ENCODE data around the gene LONRF2. TPM values are rescaled to one million over a fixed set of nuclear protein-coding genes. Genes with fewer than 3 reads are reported as not detected.

The LONRF2 gene
- polyA plus RNA-seq, 1 donor (not counting 4 experiments of a cell fraction or from before 2014, with no cell fraction given): not detected

DNA sequence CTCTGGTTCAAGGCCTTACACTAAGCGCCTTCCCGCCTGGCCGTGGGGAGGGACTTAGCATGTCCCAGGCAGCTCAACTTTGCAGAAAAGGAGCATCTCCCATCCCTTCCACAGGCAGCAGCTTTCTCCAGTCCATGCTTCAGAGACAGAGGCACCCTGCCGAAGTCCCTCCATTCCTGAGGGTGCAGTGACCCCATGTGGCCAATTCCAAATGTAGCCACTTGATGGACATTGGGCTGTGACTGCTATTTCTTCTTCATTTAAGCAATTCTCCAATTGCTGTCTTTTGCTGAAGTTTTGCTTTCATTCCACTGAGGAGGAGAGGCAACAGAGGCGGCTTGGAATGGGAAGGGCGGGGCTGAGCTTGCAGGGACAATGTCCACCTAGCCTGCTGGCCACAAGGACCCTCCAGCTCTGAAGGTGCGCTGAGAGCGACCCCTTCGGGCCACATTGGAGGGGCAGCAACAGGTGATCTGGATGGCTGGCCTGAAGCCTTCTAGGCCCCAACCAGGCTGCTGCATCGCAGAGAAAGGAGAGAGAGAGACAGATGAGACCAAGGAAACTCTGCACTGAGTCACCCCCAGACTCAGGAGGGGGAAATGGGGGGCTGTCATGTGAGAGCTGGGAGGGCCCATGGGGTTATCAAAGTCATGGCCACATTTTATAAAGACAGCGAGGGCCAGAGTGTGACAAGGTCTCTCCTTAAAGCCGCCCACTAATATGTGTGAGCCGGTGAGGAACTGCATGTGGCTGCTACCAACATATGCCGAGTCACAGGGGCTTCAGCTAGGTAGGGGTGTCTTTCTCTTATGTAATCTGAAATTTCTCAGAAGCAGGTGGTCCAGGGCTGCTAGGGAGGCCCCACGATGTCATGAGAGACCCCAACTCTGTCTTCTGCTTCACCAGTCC is 61.3 kb downstream of the LONRF2 start:
- dilution Hi-C loops (cut with MboI; ENCODE audit: extremely low pct_ligation_motif_present, low sequenced_read_pairs): no loop called here
- Histone ChIP-seq H3K79me2 (ENCODE audit: control insufficient read depth, insufficient read depth, low read length) (no peaks in the 10 kb centered on the region), H3K27ac (ENCODE audit: control insufficient read depth, insufficient read depth, low read length) (no peak overlapping the region), H2AFZ (ENCODE audit: control insufficient read depth, low read length) (no peak overlapping the region), H3K27me3 (ENCODE audit: control insufficient read depth, extremely low read depth, insufficient read depth, low read length) (no peaks in the 10 kb centered on the region), H3K4me2 (ENCODE audit: control insufficient read depth, extremely low read depth, insufficient read depth, low read depth, low read length) (no peak overlapping the region), H3K9me1 (ENCODE audit: control insufficient read depth, extremely low read depth, insufficient read depth, low read length) (no peaks in the 10 kb centered on the region), H3K9me3 (ENCODE audit: control insufficient read depth, low read depth, low read length) (no peaks in the 10 kb centered on the region), H4K20me1 (ENCODE audit: control insufficient read depth, extremely low read depth, insufficient read depth, low read length) (no peaks in the 10 kb centered on the region), H3K36me3 (ENCODE audit: control insufficient read depth in 2 of 2, extremely low read depth in 1 of 2, insufficient read depth in 2 of 2, low read length in 2 of 2) (no peaks in the 10 kb centered on the region), H3K4me1 (ENCODE audit: control insufficient read depth, extremely low read depth, insufficient read depth, low read length) (no peaks in the 10 kb centered on the region), H3K9ac (ENCODE audit: control insufficient read depth, extremely low read depth, insufficient read depth, low read length) (no peak overlapping the region), H3K4me3 (ENCODE audit: control insufficient read depth in 2 of 3, extremely low read depth in 1 of 3, insufficient read depth in 2 of 3, low read depth in 1 of 3, low read length in 3 of 3) (no peak overlapping the region)
- no peak for FAIRE-seq
- TF ChIP-seq EZH2 (IDR thresholded peaks at IDR 0.05; ENCODE audit: low read length): no peak
- TF ChIP-seq, protein P1, sequence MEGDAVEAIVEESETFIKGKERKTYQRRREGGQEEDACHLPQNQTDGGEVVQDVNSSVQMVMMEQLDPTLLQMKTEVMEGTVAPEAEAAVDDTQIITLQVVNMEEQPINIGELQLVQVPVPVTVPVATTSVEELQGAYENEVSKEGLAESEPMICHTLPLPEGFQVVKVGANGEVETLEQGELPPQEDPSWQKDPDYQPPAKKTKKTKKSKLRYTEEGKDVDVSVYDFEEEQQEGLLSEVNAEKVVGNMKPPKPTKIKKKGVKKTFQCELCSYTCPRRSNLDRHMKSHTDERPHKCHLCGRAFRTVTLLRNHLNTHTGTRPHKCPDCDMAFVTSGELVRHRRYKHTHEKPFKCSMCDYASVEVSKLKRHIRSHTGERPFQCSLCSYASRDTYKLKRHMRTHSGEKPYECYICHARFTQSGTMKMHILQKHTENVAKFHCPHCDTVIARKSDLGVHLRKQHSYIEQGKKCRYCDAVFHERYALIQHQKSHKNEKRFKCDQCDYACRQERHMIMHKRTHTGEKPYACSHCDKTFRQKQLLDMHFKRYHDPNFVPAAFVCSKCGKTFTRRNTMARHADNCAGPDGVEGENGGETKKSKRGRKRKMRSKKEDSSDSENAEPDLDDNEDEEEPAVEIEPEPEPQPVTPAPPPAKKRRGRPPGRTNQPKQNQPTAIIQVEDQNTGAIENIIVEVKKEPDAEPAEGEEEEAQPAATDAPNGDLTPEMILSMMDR (optimal IDR thresholded peaks at IDR 0.05 in 1 of 3, IDR thresholded peaks at IDR 0.05 in 1 of 3, conservative IDR thresholded peaks at IDR 0.05 in 1 of 3; ENCODE audit: extremely low read depth in 1 of 3, insufficient read depth in 2 of 3, low read length in 3 of 3): peak in 2 of 3 experiments; percentile 26 to 65
- DNase-seq (ENCODE audit: low read depth, low spot score): no peak

GRCh38 chr2:100259106-100259505 is 63.2 kb downstream of the LONRF2 start:
- dilution Hi-C loops (cut with MboI; ENCODE audit: extremely low pct_ligation_motif_present, low sequenced_read_pairs): no loop called here
- Histone ChIP-seq H3K36me3 (ENCODE audit: control insufficient read depth in 2 of 2, extremely low read depth in 1 of 2, insufficient read depth in 2 of 2, low read length in 2 of 2) (no peaks in the 10 kb centered on the region), H3K4me3 (ENCODE audit: control insufficient read depth in 2 of 3, extremely low read depth in 1 of 3, insufficient read depth in 2 of 3, low read depth in 1 of 3, low read length in 3 of 3) (no peak overlapping the region), H3K9me1 (ENCODE audit: control insufficient read depth, extremely low read depth, insufficient read depth, low read length) (no peaks in the 10 kb centered on the region), H3K27ac (ENCODE audit: control insufficient read depth, insufficient read depth, low read length) (no peak overlapping the region), H3K9me3 (ENCODE audit: control insufficient read depth, low read depth, low read length) (no peaks in the 10 kb centered on the region), H3K9ac (ENCODE audit: control insufficient read depth, extremely low read depth, insufficient read depth, low read length) (no peak overlapping the region), H4K20me1 (ENCODE audit: control insufficient read depth, extremely low read depth, insufficient read depth, low read length) (no peaks in the 10 kb centered on the region), H3K79me2 (ENCODE audit: control insufficient read depth, insufficient read depth, low read length) (no peaks in the 10 kb centered on the region), H3K27me3 (ENCODE audit: control insufficient read depth, extremely low read depth, insufficient read depth, low read length) (no peaks in the 10 kb centered on the region), H3K4me1 (ENCODE audit: control insufficient read depth, extremely low read depth, insufficient read depth, low read length) (no peaks in the 10 kb centered on the region), H3K4me2 (ENCODE audit: control insufficient read depth, extremely low read depth, insufficient read depth, low read depth, low read length) (no peak overlapping the region), H2AFZ (ENCODE audit: control insufficient read depth, low read length) (no peak overlapping the region)
- DNase-seq (ENCODE audit: low read depth, low spot score) (no peak), FAIRE-seq (no peak)
- TF ChIP-seq, protein P1 (optimal IDR thresholded peaks at IDR 0.05 in 1 of 3, IDR thresholded peaks at IDR 0.05 in 1 of 3, conservative IDR thresholded peaks at IDR 0.05 in 1 of 3; ENCODE audit: extremely low read depth in 1 of 3, insufficient read depth in 2 of 3, low read length in 3 of 3): no peak
- TF ChIP-seq EZH2 (IDR thresholded peaks at IDR 0.05; ENCODE audit: low read length): no peak

Data from keratinocyte (primary cell).